ENCODE results near the gene QKI. TPM values are rescaled to one million over a fixed set of nuclear protein-coding genes. Genes with fewer than 3 reads are reported as not detected.

QKI gene
- total RNA-seq (100 to 1,000 TPM; 149 to 213 TPM), polyA plus RNA-seq (10 to 100 TPM; 27.1 to 30.1 TPM)
- long read RNA-seq, donor 1, full-length matches to known transcripts = 13 of 37 reads
- long read RNA-seq, donor 1, partial matches to known transcripts = 7 of 37 reads
- long read RNA-seq, donor 1, other reads (novel, unspliced or antisense) = 17 of 37 reads
- long read RNA-seq, donor 2, full-length matches to known transcripts = 55 of 85 reads
- long read RNA-seq, donor 2, partial matches to known transcripts = 6 of 85 reads
- long read RNA-seq, donor 2, other reads (novel, unspliced or antisense) = 24 of 85 reads

DNA sequence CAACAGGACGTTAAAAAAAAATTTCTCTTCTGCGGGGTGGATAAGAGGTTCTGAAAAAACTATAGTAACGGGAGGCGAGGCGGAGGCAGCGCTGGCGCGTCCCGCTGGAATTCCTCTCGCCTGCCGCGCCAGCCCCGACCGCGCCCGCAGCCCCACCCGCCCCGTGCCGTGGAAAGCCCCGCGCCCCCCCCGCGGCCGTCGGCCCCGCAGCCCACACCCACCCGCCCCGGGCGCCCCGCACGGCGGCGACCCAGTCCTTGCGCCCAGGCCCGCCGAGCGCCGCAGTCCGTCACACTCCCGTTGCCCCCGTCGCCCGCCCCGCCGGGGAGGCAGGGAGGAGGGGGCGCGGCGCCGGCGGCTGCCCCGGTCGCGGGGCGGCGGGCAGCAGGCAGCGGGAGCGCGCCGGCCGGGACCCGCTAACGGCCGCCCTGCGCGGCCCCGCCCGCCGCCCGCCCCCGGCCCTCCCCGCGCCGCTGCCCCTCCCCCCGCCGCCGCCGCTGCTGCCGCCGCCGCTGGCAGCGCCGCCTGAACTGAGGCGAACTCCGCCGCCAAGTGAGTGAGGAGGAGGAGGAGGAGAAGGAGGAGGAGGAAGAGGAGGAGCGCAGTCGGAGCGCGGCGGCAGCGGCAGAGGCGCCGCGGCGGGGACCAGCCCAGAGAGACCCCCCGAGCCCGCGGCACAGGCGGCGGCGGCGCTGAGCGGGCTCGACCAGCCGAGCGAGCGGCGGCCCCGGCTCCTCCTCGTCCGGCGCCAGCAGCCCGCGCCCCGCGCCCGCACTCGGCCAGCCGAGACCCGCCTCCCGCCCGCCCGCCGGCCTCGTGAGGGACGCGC, at the start of gene QKI:
Gene QKI (plus strand): TSS at position 602 of the 829 bp plus-strand sequence. CDS start 476 bp downstream, outside the sequence.
- H3K27ac ChIP-seq (ENCODE audit: low read depth in 1 of 2, low read length in 2 of 2) = peak within 1 kb of the TSS; percentile 98 to 99
- WGBS, 2 donors = 0 to 1% methylated on average over 37 to 127 of the region's 127 CpGs
- H3K9me3 ChIP-seq (ENCODE audit: control insufficient read depth, low read length) = no peaks in the 10 kb centered on the region
- no peaks in the 10 kb centered on the region for H3K36me3 ChIP-seq (ENCODE audit: control insufficient read depth in 1 of 2, insufficient read depth in 2 of 2, low read length in 1 of 2)
- no peaks in the 10 kb centered on the region for H3K27me3 ChIP-seq (ENCODE audit: control insufficient read depth in 1 of 2, insufficient read depth in 2 of 2, low read length in 1 of 2)
- ATAC-seq (ENCODE audit: low FRiP score) = peak; percentile 53
- H3K4me1 ChIP-seq (ENCODE audit: control insufficient read depth in 1 of 2, insufficient read depth in 2 of 2, low read length in 2 of 2) = no peaks in the 10 kb centered on the region
- H3K4me3 ChIP-seq (ENCODE audit: low read length in 2 of 2) = peak within 1 kb of the TSS; percentile 87 to 96
- DNase-seq = peak; percentile 92 to 93
- intact Hi-C loops (cut with DNase I) = loop anchor here (1.0 to 10.0 kb wide), 6 partner anchors 79 to 690 kb away; partner anchors contain the start of genes PACRG (in 1 of the 2) and PRKN (in 1 of the 2)

DNA sequence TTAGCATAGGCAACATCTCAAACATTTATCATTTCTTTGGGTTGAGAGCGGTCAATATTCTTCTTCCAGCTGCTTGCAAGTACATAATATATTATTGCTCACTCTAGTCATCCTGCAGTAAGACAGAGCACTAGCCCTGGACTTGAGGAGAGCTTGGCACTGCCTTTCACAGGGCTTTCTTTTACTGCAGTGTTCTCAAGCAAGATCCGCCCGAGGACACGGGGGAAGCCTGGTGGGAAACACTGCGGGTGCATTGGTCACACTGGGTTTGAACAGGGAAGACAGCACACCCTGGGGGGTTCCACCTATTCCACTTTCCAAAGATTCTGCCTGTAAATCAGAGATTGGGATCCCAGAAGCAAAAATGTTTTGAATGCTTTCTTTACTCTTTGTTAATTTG, 48.2 kb upstream of the QKI start:
- H3K27me3 ChIP-seq (ENCODE audit: control insufficient read depth in 1 of 2, insufficient read depth in 2 of 2, low read length in 1 of 2) = no peaks in the 10 kb centered on the region
- no peaks in the 10 kb centered on the region for H3K9me3 ChIP-seq (ENCODE audit: control insufficient read depth, low read length)
- no peaks in the 10 kb centered on the region for H3K4me1 ChIP-seq (ENCODE audit: control insufficient read depth in 1 of 2, insufficient read depth in 2 of 2, low read length in 2 of 2)
- intact Hi-C loops (cut with DNase I) = no loop called here
- H3K36me3 ChIP-seq (ENCODE audit: control insufficient read depth in 1 of 2, insufficient read depth in 2 of 2, low read length in 1 of 2) = no peaks in the 10 kb centered on the region
- WGBS, 2 donors = 91 to 96% methylated on average over 5 of the region's 5 CpGs
- no peak for ATAC-seq (ENCODE audit: low FRiP score)
- H3K4me3 ChIP-seq (ENCODE audit: low read length in 2 of 2) = no peak overlapping the region
- no peak overlapping the region for H3K27ac ChIP-seq (ENCODE audit: low read depth in 1 of 2, low read length in 2 of 2)
- peak in 1 of 2 donors; percentile 32 for DNase-seq

DNA sequence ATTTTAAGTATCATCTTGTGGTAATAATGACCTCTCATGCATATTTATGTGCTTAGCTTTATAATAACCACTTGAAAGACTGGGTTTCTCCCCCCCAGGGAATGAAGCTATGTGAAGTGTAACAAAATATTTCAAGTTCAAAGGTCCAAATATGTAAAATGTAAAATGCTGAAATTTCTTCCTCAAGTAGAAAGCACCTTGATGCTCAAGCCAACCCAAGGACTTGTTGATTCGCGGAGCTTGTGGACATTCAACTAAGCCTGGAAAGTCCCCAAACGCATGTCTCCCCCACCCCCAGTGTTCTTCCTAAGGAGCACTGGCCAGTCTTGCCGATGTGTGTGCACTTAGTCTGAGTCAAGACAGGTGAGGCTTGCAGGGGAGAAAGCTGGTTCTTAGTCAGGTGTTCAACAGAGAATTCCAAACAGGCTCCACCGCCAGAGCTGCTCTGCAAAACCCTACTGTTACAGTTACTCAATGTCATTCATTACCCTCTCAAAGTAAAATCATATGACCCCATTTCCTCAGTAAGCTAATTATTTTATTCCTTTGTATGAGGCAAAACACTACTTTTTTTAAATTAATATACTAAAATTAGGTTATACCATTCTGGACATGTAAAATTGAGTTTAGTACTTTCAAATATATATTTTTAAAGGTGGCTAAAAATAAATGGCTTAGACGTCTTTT, 46.9 kb upstream of the QKI start:
- intact Hi-C loops (cut with DNase I) = no loop called here
- H3K4me1 ChIP-seq (ENCODE audit: control insufficient read depth in 1 of 2, insufficient read depth in 2 of 2, low read length in 2 of 2) = no peaks in the 10 kb centered on the region
- H3K9me3 ChIP-seq (ENCODE audit: control insufficient read depth, low read length) = no peaks in the 10 kb centered on the region
- H3K27ac ChIP-seq (ENCODE audit: low read depth in 1 of 2, low read length in 2 of 2) = no peak overlapping the region
- DNase-seq (peak in 1 of 2 donors; percentile 9), ATAC-seq (ENCODE audit: low FRiP score) (no peak)
- no peaks in the 10 kb centered on the region for H3K27me3 ChIP-seq (ENCODE audit: control insufficient read depth in 1 of 2, insufficient read depth in 2 of 2, low read length in 1 of 2)
- H3K36me3 ChIP-seq (ENCODE audit: control insufficient read depth in 1 of 2, insufficient read depth in 2 of 2, low read length in 1 of 2) = no peaks in the 10 kb centered on the region
- H3K4me3 ChIP-seq (ENCODE audit: low read length in 2 of 2) = no peak overlapping the region
- 82% methylated on average over 6 of the region's 6 CpGs for WGBS, 2 donors

DNA sequence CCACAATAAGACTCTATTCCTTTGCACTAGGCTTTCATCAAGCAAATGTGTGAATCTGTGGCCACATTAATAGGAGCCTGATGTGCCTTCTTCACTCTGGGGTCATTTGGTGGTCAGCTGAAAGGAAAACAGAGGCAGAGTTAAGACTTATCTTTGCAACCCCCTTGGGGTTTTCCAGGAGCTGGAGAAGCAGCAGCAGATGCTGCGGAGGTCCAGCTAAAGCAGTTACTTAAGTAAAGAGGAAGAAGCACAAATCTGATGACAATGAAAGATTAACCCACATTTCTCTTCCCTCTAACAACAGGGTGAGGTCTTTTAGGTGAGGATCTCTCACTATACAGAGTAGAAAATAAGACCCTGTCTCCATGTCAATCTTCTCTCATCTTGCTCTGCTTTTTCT, 45.4 kb upstream of the QKI start:
- Histone ChIP-seq H3K27me3 (ENCODE audit: control insufficient read depth in 1 of 2, insufficient read depth in 2 of 2, low read length in 1 of 2) (no peaks in the 10 kb centered on the region), H3K9me3 (ENCODE audit: control insufficient read depth, low read length) (no peaks in the 10 kb centered on the region), H3K4me1 (ENCODE audit: control insufficient read depth in 1 of 2, insufficient read depth in 2 of 2, low read length in 2 of 2) (no peaks in the 10 kb centered on the region), H3K36me3 (ENCODE audit: control insufficient read depth in 1 of 2, insufficient read depth in 2 of 2, low read length in 1 of 2) (no peaks in the 10 kb centered on the region), H3K4me3 (ENCODE audit: low read length in 2 of 2) (no peak overlapping the region), H3K27ac (ENCODE audit: low read depth in 1 of 2, low read length in 2 of 2) (no peak overlapping the region)
- no peak for ATAC-seq (ENCODE audit: low FRiP score)
- DNase-seq = peak in 1 of 2 donors; percentile 8
- intact Hi-C loops (cut with DNase I) = no loop called here
- WGBS, 2 donors = 92 to 93% methylated on average over 1 of the region's 1 CpG

DNA sequence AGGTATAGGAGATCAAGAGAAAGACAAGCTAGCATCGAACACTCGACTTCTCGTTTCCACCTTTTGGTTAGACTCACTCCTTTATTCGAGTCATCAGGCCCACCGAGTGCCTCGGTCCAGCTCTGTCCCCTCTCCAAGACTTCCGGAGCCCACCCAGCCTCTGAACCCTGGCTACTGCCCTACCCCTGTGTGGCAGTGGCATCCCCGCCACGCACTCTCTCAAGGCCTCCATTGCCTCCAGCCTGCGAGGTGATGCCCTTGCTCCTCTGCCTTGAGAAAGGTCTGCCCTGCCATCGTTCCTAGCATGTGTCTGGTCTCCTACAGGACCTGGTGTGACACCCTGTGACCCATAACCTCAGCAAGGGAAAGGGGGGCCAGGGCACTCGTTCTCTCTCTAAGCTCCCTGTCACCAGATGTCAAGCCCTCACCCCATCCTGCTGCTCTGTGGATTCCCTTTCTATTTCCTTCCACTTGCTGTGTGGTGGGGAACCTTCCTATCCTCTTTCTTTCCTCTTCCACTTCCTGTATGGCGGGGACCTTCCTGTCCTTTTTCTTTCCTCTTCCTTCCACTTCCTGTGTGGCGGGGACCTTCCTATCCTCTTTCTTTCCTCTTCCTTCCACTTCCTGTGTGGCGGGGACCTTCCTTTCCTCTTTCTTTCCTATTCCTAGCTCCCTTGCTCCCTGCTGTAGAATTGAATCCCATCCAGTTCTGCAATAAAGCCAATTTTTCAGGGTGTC, 44.7 kb upstream of the QKI start:
- intact Hi-C loops (cut with DNase I) = no loop called here
- H3K27me3 ChIP-seq (ENCODE audit: control insufficient read depth in 1 of 2, insufficient read depth in 2 of 2, low read length in 1 of 2) = no peaks in the 10 kb centered on the region
- no peaks in the 10 kb centered on the region for H3K4me1 ChIP-seq (ENCODE audit: control insufficient read depth in 1 of 2, insufficient read depth in 2 of 2, low read length in 2 of 2)
- H3K36me3 ChIP-seq (ENCODE audit: control insufficient read depth in 1 of 2, insufficient read depth in 2 of 2, low read length in 1 of 2) = no peaks in the 10 kb centered on the region
- ATAC-seq (ENCODE audit: low FRiP score) (no peak), DNase-seq (peak in 1 of 2 donors; percentile 40)
- H3K27ac ChIP-seq (ENCODE audit: low read depth in 1 of 2, low read length in 2 of 2) = no peak overlapping the region
- H3K9me3 ChIP-seq (ENCODE audit: control insufficient read depth, low read length) = no peaks in the 10 kb centered on the region
- H3K4me3 ChIP-seq (ENCODE audit: low read length in 2 of 2) = no peak overlapping the region
- 89% methylated on average over 15 of the region's 15 CpGs for WGBS, 2 donors

DNA sequence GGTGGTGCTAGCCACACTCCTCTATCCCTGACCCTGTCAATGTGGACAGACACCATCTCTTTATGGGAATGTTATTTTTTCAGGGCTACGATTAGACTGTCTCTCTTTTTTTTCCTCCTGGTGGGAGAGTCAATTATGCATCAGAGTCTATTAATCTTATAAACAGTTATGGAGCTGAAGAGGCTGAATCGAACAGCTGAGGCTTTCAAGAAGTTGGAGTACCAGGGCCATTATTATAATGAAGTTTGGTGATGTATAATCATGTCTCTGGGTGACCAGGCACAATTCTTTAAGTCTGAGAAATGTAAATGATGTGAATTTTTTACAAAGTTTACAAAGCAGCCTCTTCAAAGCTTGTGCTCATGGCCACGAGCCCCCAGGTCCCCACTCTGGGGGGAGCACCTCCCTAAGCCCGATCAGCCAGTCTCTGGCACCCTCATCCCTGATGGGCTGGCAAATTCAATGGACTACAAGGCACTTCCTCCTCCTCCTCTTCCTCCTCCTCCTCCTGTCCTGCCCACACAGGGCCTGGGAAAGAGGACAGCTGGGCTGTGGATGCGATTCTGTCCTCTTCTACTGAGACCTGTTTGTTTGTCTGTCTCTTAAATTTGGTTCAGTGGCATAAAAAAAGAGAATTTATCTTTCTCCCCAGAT, 43.9 kb upstream of the QKI start:
- H3K27ac ChIP-seq (ENCODE audit: low read depth in 1 of 2, low read length in 2 of 2) = no peak overlapping the region
- intact Hi-C loops (cut with DNase I) = no loop called here
- ATAC-seq (ENCODE audit: low FRiP score) (no peak), DNase-seq (peak in 1 of 2 donors; percentile 24)
- H3K4me1 ChIP-seq (ENCODE audit: control insufficient read depth in 1 of 2, insufficient read depth in 2 of 2, low read length in 2 of 2) = no peaks in the 10 kb centered on the region
- no peaks in the 10 kb centered on the region for H3K9me3 ChIP-seq (ENCODE audit: control insufficient read depth, low read length)
- H3K4me3 ChIP-seq (ENCODE audit: low read length in 2 of 2) = no peak overlapping the region
- H3K27me3 ChIP-seq (ENCODE audit: control insufficient read depth in 1 of 2, insufficient read depth in 2 of 2, low read length in 1 of 2) = no peaks in the 10 kb centered on the region
- no peaks in the 10 kb centered on the region for H3K36me3 ChIP-seq (ENCODE audit: control insufficient read depth in 1 of 2, insufficient read depth in 2 of 2, low read length in 1 of 2)
- 59 to 60% methylated on average over 5 of the region's 5 CpGs for WGBS, 2 donors

DNA sequence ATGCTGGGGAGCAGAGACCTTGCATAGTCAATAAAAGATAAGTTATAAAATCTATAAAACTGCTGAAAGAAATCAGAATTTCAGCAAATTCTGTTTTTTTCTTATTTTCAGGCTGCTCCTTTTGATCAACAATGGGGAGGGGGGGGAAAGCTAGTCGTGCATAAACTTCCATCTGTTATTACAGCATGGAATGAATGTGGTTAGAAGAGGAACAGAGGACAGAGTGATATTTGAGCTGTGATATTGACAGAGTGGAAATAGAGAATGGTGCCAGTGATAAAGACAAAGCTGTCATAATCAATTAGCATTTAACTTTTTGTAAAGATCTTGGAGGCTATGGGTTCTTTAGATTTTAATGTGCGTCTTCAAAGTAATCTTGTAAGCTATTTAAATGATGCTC, 43.4 kb upstream of the QKI start:
- Histone ChIP-seq H3K4me1 (ENCODE audit: control insufficient read depth in 1 of 2, insufficient read depth in 2 of 2, low read length in 2 of 2) (no peaks in the 10 kb centered on the region), H3K36me3 (ENCODE audit: control insufficient read depth in 1 of 2, insufficient read depth in 2 of 2, low read length in 1 of 2) (no peaks in the 10 kb centered on the region), H3K27me3 (ENCODE audit: control insufficient read depth in 1 of 2, insufficient read depth in 2 of 2, low read length in 1 of 2) (no peaks in the 10 kb centered on the region), H3K9me3 (ENCODE audit: control insufficient read depth, low read length) (no peaks in the 10 kb centered on the region), H3K27ac (ENCODE audit: low read depth in 1 of 2, low read length in 2 of 2) (no peak overlapping the region), H3K4me3 (ENCODE audit: low read length in 2 of 2) (no peak overlapping the region)
- DNase-seq (no peak), ATAC-seq (ENCODE audit: low FRiP score) (no peak)
- 61 to 70% methylated on average over 2 of the region's 2 CpGs for WGBS, 2 donors
- intact Hi-C loops (cut with DNase I) = no loop called here

DNA sequence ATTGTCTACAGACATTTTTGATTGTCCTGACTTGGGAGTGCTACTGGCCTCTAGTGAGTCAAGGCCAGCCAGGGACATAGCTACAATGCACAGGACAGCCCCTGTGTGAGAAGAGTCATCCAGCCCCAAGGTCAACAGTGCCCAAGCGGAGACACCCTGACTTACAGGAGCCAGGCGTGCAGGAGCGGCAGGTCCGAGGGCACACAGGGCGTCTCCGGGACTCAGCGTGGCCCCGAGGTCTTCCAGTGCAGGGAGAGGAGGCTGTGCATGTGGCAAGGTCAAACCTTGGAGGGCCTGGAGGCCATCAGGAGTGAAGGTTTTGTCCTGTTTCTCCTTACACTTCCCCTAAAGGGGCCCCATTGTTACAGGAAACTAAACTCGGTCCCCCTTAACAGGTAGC, 41.3 kb upstream of the QKI start:
- no peak overlapping the region for H3K27ac ChIP-seq (ENCODE audit: low read depth in 1 of 2, low read length in 2 of 2)
- WGBS, 2 donors = 88 to 92% methylated on average over 9 of the region's 9 CpGs
- no peak for ATAC-seq (ENCODE audit: low FRiP score)

More for the DNA sequence above, 41.3 kb upstream of the QKI start:
- intact Hi-C loops (cut with DNase I) = no loop called here
- Histone ChIP-seq H3K27me3 (ENCODE audit: control insufficient read depth in 1 of 2, insufficient read depth in 2 of 2, low read length in 1 of 2) (no peaks in the 10 kb centered on the region), H3K9me3 (ENCODE audit: control insufficient read depth, low read length) (no peaks in the 10 kb centered on the region), H3K4me3 (ENCODE audit: low read length in 2 of 2) (no peak overlapping the region), H3K4me1 (ENCODE audit: control insufficient read depth in 1 of 2, insufficient read depth in 2 of 2, low read length in 2 of 2) (no peaks in the 10 kb centered on the region), H3K36me3 (ENCODE audit: control insufficient read depth in 1 of 2, insufficient read depth in 2 of 2, low read length in 1 of 2) (no peaks in the 10 kb centered on the region)
- peak in 1 of 2 donors; percentile 44 for DNase-seq
